ENCODE results near the gene SFXN2. TPM values are rescaled to one million over a fixed set of nuclear protein-coding genes. Genes with fewer than 3 reads are reported as not detected.
A peak's percentile ranks its signal among the peaks of the same experiment; 100 is the strongest.

Gene SFXN2
- total and polyA plus RNA-seq, 2 experiments from 2014 or later, result 5.7 to 6.2 TPM

GRCh38 chr10:102738692-102739121, 24.3 kb downstream of the SFXN2 start (continued):
- no peak for TF ChIP-seq ZNF462 (CRISPR knock-in tag; IDR thresholded peaks at IDR 0.05)
- no peak for TF ChIP-seq JUNB (IDR thresholded peaks at IDR 0.05; ENCODE audit: unreplicated experiment)
- no peak for TF ChIP-seq EZH2phosphoT487 (IDR thresholded peaks at IDR 0.05; ENCODE audit: unreplicated experiment)
- no peak for TF ChIP-seq ZNF114 (CRISPR knock-in tag; IDR thresholded peaks at IDR 0.05)
- TF ChIP-seq NANOG (IDR thresholded peaks at IDR 0.05; ENCODE audit: borderline replicate concordance), result no peak
- TF ChIP-seq CREB1 (CRISPR knock-in tag; IDR thresholded peaks at IDR 0.05; ENCODE audit: low read depth), result no peak
- TF ChIP-seq ZNF331 (CRISPR knock-in tag; IDR thresholded peaks at IDR 0.05; ENCODE audit: low read depth), result no peak
- no peak for TF ChIP-seq STAT1 (IDR thresholded peaks at IDR 0.05; ENCODE audit: unreplicated experiment)
- TF ChIP-seq ETS1 (IDR thresholded peaks at IDR 0.05), result no peak

GRCh38 chr10:102740229-102740628, 25.8 kb downstream of the SFXN2 start:
- Histone ChIP-seq H3K9me2 (ENCODE audit: insufficient read depth) (no peaks in the 10 kb centered on the region), H3K79me2 (replicated peaks; ENCODE audit: insufficient read depth) (peaks cover 12% of the 10 kb centered on the region; the same call in 1 of the 2 replicates), H3K36me3 (ENCODE audit: insufficient read depth) (no peaks in the 10 kb centered on the region), H3K27me3 (ENCODE audit: insufficient read depth) (no peaks in the 10 kb centered on the region), H3K4me3 (no peak overlapping the region), H3K27ac (ENCODE audit: low read depth) (peak overlapping the region; percentile 42; the same call in 1 of the 2 replicates), H3F3A (replicated peaks; ENCODE audit: low read depth) (no peaks in the 10 kb centered on the region; the same call in 1 of the 2 replicates), H3K4me1 (ENCODE audit: insufficient read depth) (peaks cover 5% of the 10 kb centered on the region; the same call in 1 of the 2 replicates), H4K20me1 (replicated peaks; ENCODE audit: insufficient read depth) (no peaks in the 10 kb centered on the region; the same call in 1 of the 2 replicates), H2AFZ (no peak overlapping the region), H3K4me2 (peak overlapping the region; percentile 29; the same call in 1 of the 2 replicates)
- DNase-seq (ENCODE audit: low spot score), result no peak
- H3K4me1 Mint-ChIP-seq, result peaks cover 26% of the 10 kb centered on the region
- H3K27me3 Mint-ChIP-seq (ENCODE audit: insufficient read depth, low read depth, poor library complexity), result peaks cover 13% of the 10 kb centered on the region
- no peaks in the 10 kb centered on the region for H3K9me3 Mint-ChIP-seq
- ATAC-seq, result no peak
- H3K4me3 Mint-ChIP-seq, result no peak overlapping the region
- no peak overlapping the region for H3K27ac Mint-ChIP-seq
- peaks cover 18% of the 10 kb centered on the region for H3K36me3 Mint-ChIP-seq (ENCODE audit: low read depth)
- TF ChIP-seq, protein P1, sequence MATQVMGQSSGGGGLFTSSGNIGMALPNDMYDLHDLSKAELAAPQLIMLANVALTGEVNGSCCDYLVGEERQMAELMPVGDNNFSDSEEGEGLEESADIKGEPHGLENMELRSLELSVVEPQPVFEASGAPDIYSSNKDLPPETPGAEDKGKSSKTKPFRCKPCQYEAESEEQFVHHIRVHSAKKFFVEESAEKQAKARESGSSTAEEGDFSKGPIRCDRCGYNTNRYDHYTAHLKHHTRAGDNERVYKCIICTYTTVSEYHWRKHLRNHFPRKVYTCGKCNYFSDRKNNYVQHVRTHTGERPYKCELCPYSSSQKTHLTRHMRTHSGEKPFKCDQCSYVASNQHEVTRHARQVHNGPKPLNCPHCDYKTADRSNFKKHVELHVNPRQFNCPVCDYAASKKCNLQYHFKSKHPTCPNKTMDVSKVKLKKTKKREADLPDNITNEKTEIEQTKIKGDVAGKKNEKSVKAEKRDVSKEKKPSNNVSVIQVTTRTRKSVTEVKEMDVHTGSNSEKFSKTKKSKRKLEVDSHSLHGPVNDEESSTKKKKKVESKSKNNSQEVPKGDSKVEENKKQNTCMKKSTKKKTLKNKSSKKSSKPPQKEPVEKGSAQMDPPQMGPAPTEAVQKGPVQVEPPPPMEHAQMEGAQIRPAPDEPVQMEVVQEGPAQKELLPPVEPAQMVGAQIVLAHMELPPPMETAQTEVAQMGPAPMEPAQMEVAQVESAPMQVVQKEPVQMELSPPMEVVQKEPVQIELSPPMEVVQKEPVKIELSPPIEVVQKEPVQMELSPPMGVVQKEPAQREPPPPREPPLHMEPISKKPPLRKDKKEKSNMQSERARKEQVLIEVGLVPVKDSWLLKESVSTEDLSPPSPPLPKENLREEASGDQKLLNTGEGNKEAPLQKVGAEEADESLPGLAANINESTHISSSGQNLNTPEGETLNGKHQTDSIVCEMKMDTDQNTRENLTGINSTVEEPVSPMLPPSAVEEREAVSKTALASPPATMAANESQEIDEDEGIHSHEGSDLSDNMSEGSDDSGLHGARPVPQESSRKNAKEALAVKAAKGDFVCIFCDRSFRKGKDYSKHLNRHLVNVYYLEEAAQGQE (IDR thresholded peaks at IDR 0.05; ENCODE audit: unreplicated experiment), result no peak
- TF ChIP-seq ZNF114 (CRISPR knock-in tag; IDR thresholded peaks at IDR 0.05) (no peak), ZNF331 (CRISPR knock-in tag; IDR thresholded peaks at IDR 0.05; ENCODE audit: low read depth) (no peak), ETS1 (IDR thresholded peaks at IDR 0.05) (no peak), CREB1 (CRISPR knock-in tag; IDR thresholded peaks at IDR 0.05; ENCODE audit: low read depth) (no peak), NANOG (IDR thresholded peaks at IDR 0.05; ENCODE audit: borderline replicate concordance) (no peak), EZH2phosphoT487 (IDR thresholded peaks at IDR 0.05; ENCODE audit: unreplicated experiment) (no peak), EZH2 (IDR thresholded peaks at IDR 0.05; ENCODE audit: low read depth, unreplicated experiment) (no peak), STAT1 (IDR thresholded peaks at IDR 0.05; ENCODE audit: unreplicated experiment) (no peak), JUNB (IDR thresholded peaks at IDR 0.05; ENCODE audit: unreplicated experiment) (no peak)

All from GM23338 (cell line).